ENCODE data around the gene NFIA. TPM values are rescaled to one million over a fixed set of nuclear protein-coding genes. Genes with fewer than 3 reads are reported as not detected.
A peak's percentile ranks its signal among the peaks of the same experiment; 100 is the strongest.

Gene NFIA
- total RNA-seq, 1 experiment from 2014 or later, result 0.35 TPM

GRCh38 chr1:61083013-61083806, 849 bp downstream of the NFIA start:
- no peak overlapping the region for H3K27ac ChIP-seq (ENCODE audit: insufficient read length, low read depth, low read length)
- TF ChIP-seq, protein P1, sequence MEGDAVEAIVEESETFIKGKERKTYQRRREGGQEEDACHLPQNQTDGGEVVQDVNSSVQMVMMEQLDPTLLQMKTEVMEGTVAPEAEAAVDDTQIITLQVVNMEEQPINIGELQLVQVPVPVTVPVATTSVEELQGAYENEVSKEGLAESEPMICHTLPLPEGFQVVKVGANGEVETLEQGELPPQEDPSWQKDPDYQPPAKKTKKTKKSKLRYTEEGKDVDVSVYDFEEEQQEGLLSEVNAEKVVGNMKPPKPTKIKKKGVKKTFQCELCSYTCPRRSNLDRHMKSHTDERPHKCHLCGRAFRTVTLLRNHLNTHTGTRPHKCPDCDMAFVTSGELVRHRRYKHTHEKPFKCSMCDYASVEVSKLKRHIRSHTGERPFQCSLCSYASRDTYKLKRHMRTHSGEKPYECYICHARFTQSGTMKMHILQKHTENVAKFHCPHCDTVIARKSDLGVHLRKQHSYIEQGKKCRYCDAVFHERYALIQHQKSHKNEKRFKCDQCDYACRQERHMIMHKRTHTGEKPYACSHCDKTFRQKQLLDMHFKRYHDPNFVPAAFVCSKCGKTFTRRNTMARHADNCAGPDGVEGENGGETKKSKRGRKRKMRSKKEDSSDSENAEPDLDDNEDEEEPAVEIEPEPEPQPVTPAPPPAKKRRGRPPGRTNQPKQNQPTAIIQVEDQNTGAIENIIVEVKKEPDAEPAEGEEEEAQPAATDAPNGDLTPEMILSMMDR (conservative IDR thresholded peaks at IDR 0.05), result no peak
- H4K20me1 ChIP-seq (ENCODE audit: control insufficient read depth, insufficient read depth, insufficient read length), result no peaks in the 10 kb centered on the region
- H3K27me3 ChIP-seq (ENCODE audit: insufficient read depth, low read length), result peaks cover 36% of the 10 kb centered on the region; the same call in 1 of the 2 replicates
- no peaks in the 10 kb centered on the region for H3K79me1 ChIP-seq (ENCODE audit: insufficient read depth, low read depth, low read length, poor library complexity, severe bottlenecking)
- H3K79me2 ChIP-seq (ENCODE audit: insufficient read depth, low read length), result no peaks in the 10 kb centered on the region
- H2BK15ac ChIP-seq (ENCODE audit: low read depth, low read length), result no peak overlapping the region; the same call in 1 of the 2 replicates
- H3K14ac ChIP-seq (ENCODE audit: insufficient read depth, low read length), result peak overlapping the region; percentile 75; the same call in 1 of the 2 replicates
- H3K23ac ChIP-seq (ENCODE audit: insufficient read length, low read depth, low read length), result no peak overlapping the region
- H3K36me3 Mint-ChIP-seq (ENCODE audit: insufficient read depth in 1 of 3, low read depth in 3 of 3), result peaks cover 0 to 3% (median 0%) of the 10 kb centered on the region in 3 experiments; a peak in 2 of 7 replicates
- no CpG with 5 or more reads among the region's 105 CpGs for WGBS (ENCODE audit: extremely low coverage, insufficient read length, low lambda C conversion rate)
- H4K91ac ChIP-seq (ENCODE audit: insufficient read length, low read depth, low read length), result no peak overlapping the region
- H3K56ac ChIP-seq (ENCODE audit: insufficient read length, low read depth, low read length), result no peak overlapping the region
- H3K18ac ChIP-seq (ENCODE audit: insufficient read length, low read depth, low read length), result no peak overlapping the region
- H3K9ac ChIP-seq (ENCODE audit: extremely low read depth, insufficient read length, low read length), result no peak overlapping the region
- no peak overlapping the region for H2BK5ac ChIP-seq (ENCODE audit: insufficient read length, low read length)
- no peak overlapping the region for H2BK20ac ChIP-seq (ENCODE audit: low read depth, low read length, poor library complexity, severe bottlenecking)
- H3K4me2 ChIP-seq (ENCODE audit: insufficient read depth, insufficient read length, low read length), result peak overlapping the region; percentile 95
- no peak for DNase-seq
- no peak overlapping the region for H2BK120ac ChIP-seq (ENCODE audit: low read depth, low read length, poor library complexity, severe bottlenecking)
- peak overlapping the region; percentile 72 to 94 for H3K4me3 Mint-ChIP-seq
- no peaks in the 10 kb centered on the region for H3K9me3 ChIP-seq (ENCODE audit: control insufficient read depth, low read depth, low read length)
- H3T11ph ChIP-seq (ENCODE audit: low read length), result no peak overlapping the region
- H2AK5ac ChIP-seq (ENCODE audit: insufficient read length, low read length), result no peak overlapping the region
- H2BK12ac ChIP-seq (ENCODE audit: insufficient read length, low read depth, low read length), result no peak overlapping the region
- peaks cover 15% of the 10 kb centered on the region; the same call in 1 of the 2 replicates for H3K4me1 ChIP-seq (ENCODE audit: insufficient read depth, low read length)
- no peak overlapping the region for H3K4ac ChIP-seq (ENCODE audit: low read depth, low read length)
- H3K27me3 Mint-ChIP-seq (ENCODE audit: low read depth), result peaks cover 76% of the 10 kb centered on the region
- H2AFZ ChIP-seq (ENCODE audit: low read length), result no peak overlapping the region
- H3K4me1 Mint-ChIP-seq, result peaks cover 37 to 44% of the 10 kb centered on the region in 2 experiments
- peaks cover 20% of the 10 kb centered on the region for H3K23me2 ChIP-seq (ENCODE audit: insufficient read length, low read depth, low read length, poor library complexity, severe bottlenecking)
- no peak overlapping the region for H4K8ac ChIP-seq (replicated peaks; ENCODE audit: insufficient read length, low read depth, low read length)
- no peak overlapping the region for H3K27ac Mint-ChIP-seq
- H4K5ac ChIP-seq (ENCODE audit: insufficient read length, low read depth, low read length), result no peak overlapping the region
- H3K9me3 Mint-ChIP-seq, result peaks cover 0 to 3% of the 10 kb centered on the region in 2 experiments; a peak in 3 of 5 replicates

All from H9 (cell line).